K562 (cell line): ENCODE data around the gene FGF14. TPM values are rescaled to one million over a fixed set of nuclear protein-coding genes. Genes with fewer than 3 reads are reported as not detected.

Source experiments
- E2F4 ChIP-seq: sonication (generic); formaldehyde crosslinking; IDR thresholded peaks from 2 replicates; pipeline ENCODE4 v1.8.0; 2022; ENCODE audit warnings: mild to moderate bottlenecking, low read depth, missing genetic modification reagents
- NR2C1 ChIP-seq, 2 experiments: fragments of 450-650 bp; IDR thresholded peaks; 2 replicates each; pipeline ENCODE4 v1.6.1; 2017; ENCODE audit warnings: mild to moderate bottlenecking in 2 of 2, antibody characterized with exemption in 1 of 2, inconsistent platforms in 1 of 2, missing compliant biosample characterization in 1 of 2, missing genetic modification characterization in 1 of 2
- POU5F1 ChIP-seq: fragments of 150-350 bp; IDR thresholded peaks from 2 replicates; pipeline ENCODE4 v1.6.1; 2014; ENCODE audit warnings: borderline replicate concordance, low read length, low read depth, mild to moderate bottlenecking; ENCODE audit not compliant: partially characterized antibody
- polyA plus RNA-seq, 8 experiments: library from polyadenylated mRNA; depleted of rRNA in 4 of 8; stranded (reverse) in 5 of 8; unstranded in 3 of 8; fragments of >200 nt; fragmentation: Nextera tagmentation in 2 of 8; fragmentation: Illumina TruSeq in 1 of 8; extraction: Ambion mirVana in 2 of 8; extraction: Trizol in 1 of 8; gene quantifications; 2 replicates each; pipeline versions ENCODE4 v1.2.1 to v1.2.3, GENCODE V29; 2011 to 2014; ENCODE audit warnings: inconsistent platforms in 1 of 8, missing spikeins in 1 of 8
- total RNA-seq, 7 experiments: library from RNA; depleted of rRNA in 6 of 7; stranded (reverse); fragments of >200 nt in 6 of 7; fragmentation: Illumina TruSeq in 2 of 7; extraction: Trizol in 2 of 7; gene quantifications; 2 replicates each; pipeline versions ENCODE4 v1.2.1 to v1.2.3, GENCODE V29; 2011 to 2021; ENCODE audit warnings: low replicate concordance in 1 of 7
- TF ChIP-seq, protein P1 (sequence below): sonication (generic); formaldehyde crosslinking; IDR thresholded peaks from 2 replicates; pipeline ENCODE4 v1.8.0; 2022; ENCODE audit warnings: mild to moderate bottlenecking, missing genetic modification reagents, borderline replicate concordance
- TF ChIP-seq, protein P2 (sequence below), 3 experiments: fragments of 200-800 bp in 1 of 3; fragments of 250-450 bp in 1 of 3; fragments of 450-650 bp in 1 of 3; sonication (Bioruptor Pico) in 1 of 3; sonication (Bioruptor generic) in 1 of 3; formaldehyde crosslinking in 1 of 3; IDR thresholded peaks; 2 replicates each; pipeline versions ENCODE4 v1.6.1 to v1.8.0; 2016 to 2022; ENCODE audit warnings: mild to moderate bottlenecking in 2 of 3, missing genetic modification characterization in 2 of 3, missing compliant biosample characterization in 1 of 3, moderate library complexity in 1 of 3

The FGF14 gene
- total and polyA plus RNA-seq, 9 of the 15 experiments (the other 6 are each of a cell fraction or from before 2014, with no cell fraction given), result not detected

DNA sequence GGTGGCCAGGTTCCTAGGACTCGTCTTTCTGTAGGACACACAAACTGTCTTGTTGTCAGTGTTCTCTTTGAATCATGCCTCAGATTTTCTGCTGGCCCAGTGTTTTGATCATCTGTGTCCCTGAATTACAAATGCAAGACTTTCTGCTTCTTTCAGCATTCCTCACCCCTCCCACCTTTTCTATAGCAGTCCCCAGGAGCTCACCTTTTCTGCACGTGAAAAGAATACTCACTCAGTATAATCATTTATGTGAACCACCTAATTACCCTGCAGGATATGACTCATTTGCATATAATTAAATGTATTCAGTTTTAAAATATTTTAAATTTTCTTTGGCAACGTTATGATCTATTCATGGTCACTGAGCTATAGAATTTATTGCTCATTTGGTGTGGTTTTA lies 560.1 kb downstream of the FGF14 start (continued):
- TF ChIP-seq NR2C1 (IDR thresholded peaks at IDR 0.05), result no peak
- TF ChIP-seq NR2C1 (tag; IDR thresholded peaks at IDR 0.05), result no peak
- TF ChIP-seq, protein P1, sequence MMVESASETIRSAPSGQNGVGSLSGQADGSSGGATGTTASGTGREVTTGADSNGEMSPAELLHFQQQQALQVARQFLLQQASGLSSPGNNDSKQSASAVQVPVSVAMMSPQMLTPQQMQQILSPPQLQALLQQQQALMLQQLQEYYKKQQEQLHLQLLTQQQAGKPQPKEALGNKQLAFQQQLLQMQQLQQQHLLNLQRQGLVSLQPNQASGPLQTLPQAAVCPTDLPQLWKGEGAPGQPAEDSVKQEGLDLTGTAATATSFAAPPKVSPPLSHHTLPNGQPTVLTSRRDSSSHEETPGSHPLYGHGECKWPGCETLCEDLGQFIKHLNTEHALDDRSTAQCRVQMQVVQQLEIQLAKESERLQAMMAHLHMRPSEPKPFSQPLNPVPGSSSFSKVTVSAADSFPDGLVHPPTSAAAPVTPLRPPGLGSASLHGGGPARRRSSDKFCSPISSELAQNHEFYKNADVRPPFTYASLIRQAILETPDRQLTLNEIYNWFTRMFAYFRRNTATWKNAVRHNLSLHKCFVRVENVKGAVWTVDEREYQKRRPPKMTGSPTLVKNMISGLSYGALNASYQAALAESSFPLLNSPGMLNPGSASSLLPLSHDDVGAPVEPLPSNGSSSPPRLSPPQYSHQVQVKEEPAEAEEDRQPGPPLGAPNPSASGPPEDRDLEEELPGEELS (CRISPR knock-in tag), result no peak
- no peak for TF ChIP-seq E2F4
- TF ChIP-seq, protein P2, sequence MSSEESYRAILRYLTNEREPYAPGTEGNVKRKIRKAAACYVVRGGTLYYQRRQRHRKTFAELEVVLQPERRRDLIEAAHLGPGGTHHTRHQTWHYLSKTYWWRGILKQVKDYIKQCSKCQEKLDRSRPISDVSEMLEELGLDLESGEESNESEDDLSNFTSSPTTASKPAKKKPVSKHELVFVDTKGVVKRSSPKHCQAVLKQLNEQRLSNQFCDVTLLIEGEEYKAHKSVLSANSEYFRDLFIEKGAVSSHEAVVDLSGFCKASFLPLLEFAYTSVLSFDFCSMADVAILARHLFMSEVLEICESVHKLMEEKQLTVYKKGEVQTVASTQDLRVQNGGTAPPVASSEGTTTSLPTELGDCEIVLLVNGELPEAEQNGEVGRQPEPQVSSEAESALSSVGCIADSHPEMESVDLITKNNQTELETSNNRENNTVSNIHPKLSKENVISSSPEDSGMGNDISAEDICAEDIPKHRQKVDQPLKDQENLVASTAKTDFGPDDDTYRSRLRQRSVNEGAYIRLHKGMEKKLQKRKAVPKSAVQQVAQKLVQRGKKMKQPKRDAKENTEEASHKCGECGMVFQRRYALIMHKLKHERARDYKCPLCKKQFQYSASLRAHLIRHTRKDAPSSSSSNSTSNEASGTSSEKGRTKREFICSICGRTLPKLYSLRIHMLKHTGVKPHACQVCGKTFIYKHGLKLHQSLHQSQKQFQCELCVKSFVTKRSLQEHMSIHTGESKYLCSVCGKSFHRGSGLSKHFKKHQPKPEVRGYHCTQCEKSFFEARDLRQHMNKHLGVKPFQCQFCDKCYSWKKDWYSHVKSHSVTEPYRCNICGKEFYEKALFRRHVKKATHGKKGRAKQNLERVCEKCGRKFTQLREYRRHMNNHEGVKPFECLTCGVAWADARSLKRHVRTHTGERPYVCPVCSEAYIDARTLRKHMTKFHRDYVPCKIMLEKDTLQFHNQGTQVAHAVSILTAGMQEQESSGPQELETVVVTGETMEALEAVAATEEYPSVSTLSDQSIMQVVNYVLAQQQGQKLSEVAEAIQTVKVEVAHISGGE (CRISPR knock-in tag; IDR thresholded peaks at IDR 0.05), result no peak
- TF ChIP-seq POU5F1, result no peak
